Measurements from ENCODE around the gene MVB12B.

DNA sequence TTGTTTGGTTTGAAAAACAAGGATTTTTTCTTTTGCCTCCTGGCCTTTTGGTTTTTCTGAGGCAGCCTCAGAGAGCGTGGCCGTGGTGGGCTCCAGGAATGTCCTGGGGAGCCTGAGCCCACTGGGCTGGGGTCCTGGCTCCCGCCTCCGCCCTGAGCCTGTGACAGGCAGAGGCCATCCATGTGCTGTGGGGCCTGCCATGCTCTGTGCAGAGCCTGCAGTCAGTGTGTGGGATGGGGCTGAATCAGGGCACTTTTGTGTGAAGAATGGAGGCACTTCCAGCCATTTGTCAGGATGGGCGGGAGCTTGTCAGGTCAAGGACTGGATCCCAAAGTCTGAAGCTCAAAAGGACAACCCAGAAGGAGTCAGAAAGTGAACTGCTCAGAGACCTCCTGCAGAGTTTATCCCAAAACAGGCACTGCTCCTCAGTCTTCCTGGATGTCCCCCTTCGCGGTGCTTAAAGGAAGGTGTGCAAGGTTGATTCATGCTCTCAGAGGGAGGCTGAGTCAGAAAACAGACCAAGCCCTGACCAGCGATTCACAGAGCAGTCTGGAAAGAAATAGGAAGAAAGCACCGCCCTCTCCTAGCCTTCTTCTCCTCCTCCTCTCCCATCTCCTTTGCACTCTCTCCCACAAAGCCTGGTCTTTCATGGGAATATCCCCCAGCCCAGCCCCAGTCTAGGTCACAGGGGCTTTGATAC lies 53.2 kb downstream of the MVB12B start:
- TF ChIP-seq, protein P1, sequence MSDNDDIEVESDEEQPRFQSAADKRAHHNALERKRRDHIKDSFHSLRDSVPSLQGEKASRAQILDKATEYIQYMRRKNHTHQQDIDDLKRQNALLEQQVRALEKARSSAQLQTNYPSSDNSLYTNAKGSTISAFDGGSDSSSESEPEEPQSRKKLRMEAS (IDR thresholded peaks at IDR 0.05; ENCODE audit: low read depth, low read length), result no peak
- TF ChIP-seq CTCF (IDR thresholded peaks at IDR 0.05; ENCODE audit: low read depth, low read length), result no peak
